DMS 273 (cell line): ENCODE data around the gene COL6A2.
"Not testable (repeated sequence)": the region's sequence is repeated elsewhere in the genome, so short reads cannot be mapped to it uniquely, and the experiment has no call there.

Source experiments
- DNase-seq: peaks from one replicate; lab custom pipeline; 2025; ENCODE audit not compliant: unreplicated experiment; lab: John Stamatoyannopoulos, UW

Gene COL6A2

DNA sequence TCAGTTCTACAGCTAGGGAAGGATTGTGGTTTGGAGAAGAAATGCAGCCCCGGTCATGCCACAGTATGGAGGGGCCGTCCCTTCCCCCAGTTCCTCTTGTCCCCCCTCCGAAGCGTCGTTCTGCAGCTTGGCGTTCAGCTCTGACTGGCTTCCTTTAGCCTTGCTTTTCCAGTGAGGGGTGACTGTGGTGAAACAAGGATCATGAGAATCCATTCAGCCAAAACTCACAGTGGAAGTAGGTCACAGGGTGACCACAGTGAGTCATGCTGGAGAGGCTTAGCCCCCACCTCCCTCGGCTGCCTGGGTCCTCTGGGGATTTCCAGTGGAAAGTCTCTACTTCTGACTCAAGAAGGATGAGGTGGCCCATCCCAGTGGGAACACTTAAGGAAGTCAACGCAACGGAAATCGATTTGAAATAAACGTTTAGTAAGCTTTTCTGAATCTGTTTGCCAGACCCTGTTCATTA is 37.3 kb upstream of the COL6A2 start:
- no peak for DNase-seq

DNA sequence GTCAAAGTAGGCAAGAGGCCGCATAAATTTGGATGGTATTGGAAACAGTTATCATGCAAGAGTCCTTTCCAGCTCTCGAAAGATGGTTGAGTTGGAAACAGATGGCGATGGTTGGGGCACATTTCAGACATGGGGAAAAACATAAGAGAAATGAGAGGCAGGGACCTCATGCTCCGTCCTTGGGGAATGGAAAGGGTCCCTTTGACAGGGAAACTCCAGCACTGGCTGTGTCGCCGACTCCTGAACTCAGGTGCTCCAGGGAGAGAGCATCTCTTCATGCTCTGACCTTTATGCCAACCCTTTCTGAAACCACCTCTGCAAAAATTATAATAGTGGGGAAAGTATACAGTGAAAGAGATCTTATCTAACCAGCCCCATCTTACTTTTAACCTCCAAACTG is 36.8 kb upstream of the COL6A2 start:
- no peak for DNase-seq

DNA sequence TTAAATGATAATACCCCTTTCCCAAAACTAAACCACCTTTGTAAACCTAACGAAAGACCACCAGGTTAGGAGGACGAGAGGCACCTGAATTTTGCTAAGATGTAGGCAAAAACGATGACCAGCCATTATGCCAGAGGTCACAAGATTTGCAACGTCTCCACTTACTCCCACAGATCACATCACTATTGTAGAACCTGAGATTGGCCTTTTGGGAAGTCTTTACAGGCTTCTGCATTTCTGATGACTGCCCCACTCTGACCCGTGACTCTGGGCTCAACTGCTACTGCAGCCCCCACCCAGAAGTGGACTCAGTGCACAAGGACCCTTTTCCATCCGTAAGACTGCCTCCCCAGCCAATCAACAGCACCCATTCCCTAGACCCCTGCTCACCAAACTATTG is 36.4 kb upstream of the COL6A2 start:
- no peak for DNase-seq

DNA sequence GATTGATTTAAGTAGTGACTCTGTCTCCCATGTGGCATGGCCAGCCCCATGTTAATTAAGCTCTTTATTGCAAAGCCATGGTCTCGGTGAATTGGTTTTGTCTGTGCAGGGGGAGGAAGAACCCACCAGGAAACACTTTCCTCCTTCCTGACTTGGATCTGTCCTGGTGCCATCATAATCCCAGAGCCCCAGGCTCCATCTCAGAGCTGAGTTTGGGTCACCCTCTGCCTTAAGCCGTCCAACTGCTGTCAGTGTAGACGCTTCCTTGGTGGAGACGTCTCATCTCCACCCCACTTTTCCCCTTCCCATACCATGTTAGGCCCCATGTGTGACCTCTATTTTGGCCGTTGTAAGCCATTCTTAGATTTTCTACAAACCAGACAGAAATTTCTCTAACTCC is 36.0 kb upstream of the COL6A2 start:
- no peak for DNase-seq

DNA sequence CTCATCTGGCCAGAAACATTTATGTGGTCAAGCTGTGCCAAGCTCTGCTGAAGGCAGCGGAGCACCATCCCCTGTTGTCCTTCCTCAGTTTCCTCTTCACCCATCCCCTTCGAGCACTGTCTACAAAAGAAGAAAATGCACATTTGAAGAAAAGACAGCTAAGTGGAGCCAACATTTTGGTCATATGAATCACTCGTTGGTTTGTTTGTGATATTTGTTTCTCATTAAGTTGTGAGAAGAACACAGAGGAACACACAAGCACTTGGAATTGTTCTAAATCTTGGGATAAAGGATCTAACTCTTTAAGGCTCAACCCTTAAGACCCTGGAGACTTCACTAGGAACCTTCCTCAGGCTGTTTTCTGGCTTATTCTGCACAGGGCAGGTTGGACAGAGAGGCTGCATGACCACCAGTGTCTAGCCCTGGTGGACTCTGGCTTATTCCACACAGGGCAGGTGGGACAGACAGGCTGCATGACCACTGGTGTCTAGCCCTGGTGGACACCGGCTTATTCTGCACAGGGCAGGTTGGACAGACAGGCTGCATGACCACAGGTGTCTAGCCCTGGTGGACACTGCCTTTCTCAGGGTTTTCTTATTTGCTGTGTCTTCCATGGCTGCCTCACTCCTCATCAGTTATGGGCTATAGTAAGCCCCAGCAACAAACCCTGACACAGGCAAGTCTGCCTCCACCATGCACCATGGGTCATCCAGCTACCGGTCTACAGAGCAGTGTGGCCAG is 35.3 kb upstream of the COL6A2 start:
- DNase-seq = no peak

DNA sequence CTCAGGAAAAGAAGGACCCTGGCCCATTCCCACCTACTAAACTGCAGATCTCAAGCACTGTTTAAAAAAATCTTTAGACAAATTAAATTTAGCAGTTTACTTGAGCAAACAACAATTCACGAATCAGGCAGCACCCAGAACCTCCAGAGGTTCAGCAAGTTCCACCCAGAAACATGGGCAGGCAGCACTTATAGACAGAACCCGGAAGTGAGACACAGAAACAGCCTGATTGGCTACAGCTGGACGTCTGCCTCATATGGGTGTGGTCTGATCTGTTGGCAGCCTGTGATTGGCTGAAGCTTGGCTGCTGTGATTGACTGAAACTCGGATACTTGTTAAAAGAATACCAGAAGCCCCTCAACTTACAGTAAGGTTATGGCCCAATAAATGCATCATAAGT is 34.7 kb upstream of the COL6A2 start:
- DNase-seq = no peak

DNA sequence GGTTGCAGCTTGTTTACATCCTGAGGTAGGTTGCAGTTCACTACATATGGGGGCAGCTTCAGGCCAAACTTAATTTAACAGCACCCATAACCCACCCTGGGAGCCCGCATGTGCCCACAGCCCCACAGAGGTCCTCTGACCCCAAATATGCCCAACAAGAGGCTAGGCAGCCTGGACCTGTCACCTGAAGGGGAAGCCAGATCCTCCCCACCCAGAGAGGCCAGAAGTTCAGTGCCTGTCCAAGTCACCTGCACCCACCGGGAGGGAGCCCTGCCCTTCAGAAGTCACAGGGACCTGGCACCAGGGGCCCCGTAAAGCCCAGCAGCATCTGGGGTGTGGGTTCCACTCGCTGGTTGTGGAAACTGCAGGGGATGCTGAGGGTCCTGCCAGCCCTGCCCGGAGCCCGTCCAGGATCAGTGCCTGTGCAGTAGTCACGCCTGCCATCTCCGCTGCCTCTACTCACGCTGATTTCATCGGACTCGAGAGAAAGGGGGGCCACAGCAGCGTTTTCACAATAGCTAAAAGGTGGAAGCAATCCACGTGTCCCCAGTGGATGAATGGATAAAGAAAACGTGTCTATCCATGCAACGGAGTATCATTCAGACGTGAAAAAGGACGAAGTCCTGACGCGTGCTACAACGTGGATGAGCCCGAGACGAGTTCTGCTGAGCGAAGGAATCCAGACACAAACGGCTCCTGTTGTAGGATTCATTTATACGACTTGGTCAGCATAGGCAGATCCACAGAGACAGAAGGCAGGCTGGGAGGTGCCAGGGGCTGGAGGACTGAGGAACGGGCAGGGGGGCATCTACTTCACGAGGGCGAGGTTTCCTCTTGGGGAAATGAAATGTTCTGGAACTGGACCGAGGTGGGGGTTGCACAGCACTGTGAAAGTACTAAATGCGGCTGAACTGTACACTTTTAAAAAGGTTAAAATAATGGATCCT is 33.9 kb upstream of the COL6A2 start:
- no peak for DNase-seq

DNA sequence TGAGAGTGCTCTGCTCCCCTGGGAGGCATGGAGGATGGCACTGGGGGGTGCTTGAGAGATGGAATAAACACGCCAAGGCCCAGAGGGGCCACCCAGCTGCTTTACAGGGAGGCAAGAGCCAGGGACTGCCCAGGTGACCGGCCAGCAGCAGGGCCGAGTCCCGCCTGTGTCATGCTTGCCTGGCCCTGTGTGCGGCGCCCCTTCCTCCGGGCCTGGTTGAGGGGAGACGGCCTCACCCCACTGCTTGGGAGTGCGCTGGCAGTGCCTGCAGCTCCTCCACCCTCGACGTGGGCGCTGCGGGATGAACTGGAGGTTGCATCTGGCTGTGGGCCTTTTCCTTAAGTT is 33.1 kb upstream of the COL6A2 start:
- DNase-seq = no peak

DNA sequence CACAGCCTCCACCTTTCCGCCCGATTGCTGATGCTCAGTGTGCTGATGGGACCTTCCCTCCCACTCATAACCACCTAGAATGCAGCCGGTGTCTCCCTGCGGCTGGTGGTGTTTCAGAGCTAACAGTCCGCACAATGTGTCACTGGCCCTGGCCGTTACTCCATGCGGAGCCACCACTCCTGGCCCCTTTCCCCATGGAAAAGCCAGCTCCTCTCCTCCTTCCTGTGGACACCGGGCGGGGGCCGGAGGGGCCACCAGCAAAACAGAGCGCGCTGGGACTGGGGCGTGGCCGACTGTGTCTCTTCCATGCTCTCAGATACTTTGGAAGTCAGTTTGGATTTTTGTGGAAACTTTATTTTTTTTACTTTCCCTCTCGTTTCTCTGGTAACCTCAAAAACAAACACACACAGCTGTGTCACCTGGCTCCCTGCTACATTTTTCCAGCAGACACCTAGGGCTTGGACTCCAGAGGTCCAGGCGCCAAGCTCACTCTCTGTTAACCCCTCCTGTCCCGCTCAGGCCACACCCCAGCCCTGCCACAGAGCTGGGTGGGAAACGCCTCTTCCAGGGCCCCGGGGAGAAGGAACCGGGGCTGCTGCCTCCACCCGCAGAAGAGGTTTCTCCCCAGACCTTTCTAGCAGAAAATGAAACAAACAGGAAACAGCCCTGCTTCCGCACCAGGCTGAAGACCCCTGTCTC is 32.5 kb upstream of the COL6A2 start:
- DNase-seq = no peak

DNA sequence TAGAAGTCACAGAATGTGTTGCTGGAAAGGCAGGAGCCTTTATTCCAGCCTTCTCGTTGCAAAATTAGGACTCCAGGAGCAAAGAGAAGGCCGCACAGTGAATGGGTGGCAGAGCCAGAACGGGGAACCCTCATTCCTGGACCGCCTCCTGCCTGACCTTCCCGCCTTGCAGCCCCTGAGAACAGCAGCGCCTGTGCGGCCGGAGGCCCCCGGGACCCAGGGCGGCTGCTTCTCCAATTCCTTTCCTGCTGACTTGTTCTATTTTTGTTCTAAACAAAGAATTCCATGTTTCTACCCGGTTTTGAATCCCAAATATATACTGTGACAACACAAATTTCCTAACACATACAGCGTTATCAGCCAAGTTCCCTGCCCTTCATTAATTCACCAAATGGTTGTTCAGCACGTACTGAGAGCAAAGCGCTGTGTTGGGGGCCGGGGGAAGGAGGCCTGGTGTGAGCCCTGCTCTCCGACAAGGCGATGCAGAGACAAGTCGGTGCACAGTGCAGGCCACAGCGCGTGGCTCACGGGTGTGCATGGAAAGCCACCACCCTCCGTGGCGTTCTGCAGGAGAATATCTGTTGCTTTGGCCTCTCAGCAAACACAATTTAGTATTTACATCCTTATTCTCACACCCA is 31.9 kb upstream of the COL6A2 start:
- DNase-seq = no peak

DNA sequence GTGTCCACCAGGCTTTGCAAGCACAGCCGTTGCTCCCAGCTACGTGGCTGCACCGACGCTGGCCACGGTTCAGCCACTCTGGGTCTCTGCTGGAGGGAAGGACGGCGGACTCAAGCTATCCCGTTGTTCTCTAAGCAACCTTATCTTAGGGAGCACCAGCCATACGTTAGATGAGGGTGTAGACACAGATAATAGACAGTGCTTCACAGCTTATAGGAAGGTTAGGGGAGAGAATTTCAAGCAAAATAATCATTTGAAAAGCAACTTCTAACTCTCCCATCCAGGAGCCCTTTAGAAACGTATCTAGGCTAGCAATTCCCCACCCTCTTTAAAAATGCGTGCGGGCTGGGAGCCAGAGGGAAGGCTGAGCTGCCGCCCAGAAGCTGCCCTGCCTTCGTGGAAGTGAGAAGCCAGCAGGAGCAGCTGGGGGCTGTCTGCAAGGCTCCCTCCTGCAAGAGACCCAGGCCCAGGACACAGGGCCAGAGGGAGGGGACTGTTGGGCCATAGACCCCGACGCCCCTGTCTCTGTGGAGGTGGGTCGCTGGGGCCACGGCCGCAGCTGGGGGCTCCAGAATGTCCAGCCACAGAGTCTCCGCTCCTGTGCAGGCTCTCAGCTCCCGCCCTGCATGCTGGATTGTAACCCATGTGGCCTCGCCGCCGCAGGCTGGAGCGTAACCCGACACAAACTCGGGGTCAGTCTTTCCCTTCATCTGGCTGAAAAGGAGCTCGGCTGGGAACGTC is 31.2 kb upstream of the COL6A2 start:
- DNase-seq = no peak

DNA sequence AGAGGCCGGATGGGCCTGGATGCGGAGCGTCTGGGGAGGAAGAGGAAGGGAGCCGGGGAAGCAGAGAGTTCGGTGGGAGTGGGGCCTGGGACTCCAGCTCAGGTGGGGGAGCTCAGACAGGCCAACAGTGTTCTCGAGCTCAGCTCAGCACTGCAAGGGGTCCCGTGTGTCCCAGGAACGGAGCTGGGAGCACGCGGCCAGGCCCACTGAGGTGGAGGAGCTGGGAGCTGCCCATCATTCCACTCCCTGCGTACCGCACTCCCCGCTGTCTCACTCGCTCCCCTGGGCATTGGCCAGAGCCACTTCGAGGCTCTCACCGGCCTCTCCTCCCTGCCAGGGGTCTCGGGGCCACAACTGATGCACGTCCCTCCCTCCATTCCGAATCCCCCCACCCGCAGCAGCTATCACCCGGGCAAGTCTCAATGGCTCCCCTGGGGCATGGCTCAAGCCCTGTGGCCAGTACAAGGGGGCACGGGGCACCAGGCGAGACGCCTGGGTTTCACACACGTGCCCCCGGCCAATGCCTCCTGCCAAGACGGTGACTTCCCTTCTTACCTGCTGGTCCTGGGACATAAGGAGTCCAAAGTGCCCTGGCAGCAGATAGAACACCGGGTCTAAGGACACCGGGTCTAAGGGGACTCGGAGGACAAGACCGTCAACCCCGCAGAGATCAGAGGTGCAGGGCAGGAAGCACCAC is 30.3 kb upstream of the COL6A2 start:
- no peak for DNase-seq

DNA sequence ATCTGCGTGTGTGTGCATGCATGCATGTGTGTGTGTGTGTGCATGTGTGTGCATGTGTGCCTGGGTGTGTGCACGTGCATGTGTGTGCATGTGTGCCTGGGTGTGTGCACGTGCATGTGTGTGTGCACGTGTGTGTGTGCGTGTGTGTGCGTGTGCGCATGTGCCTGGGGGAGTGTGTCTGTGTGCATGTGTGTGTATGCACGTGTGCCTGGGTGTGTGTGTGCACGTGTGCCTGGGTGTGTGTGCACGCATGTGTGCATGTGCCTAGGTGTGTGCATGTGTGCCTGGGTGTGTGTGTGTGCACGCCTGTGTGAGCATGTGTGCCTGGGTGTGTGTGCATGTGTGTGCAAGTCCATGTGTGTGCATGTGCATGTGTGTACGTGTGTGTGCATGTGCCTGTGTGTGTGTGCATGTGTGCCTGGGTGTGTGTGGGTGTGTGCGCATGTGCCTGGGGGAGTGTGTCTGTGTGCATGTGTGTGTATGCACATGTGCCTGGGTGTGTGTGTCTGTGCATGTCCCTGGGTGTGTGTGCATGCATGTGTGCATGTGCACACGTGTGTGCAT is 29.3 kb upstream of the COL6A2 start:
- DNase-seq = no peak

DNA sequence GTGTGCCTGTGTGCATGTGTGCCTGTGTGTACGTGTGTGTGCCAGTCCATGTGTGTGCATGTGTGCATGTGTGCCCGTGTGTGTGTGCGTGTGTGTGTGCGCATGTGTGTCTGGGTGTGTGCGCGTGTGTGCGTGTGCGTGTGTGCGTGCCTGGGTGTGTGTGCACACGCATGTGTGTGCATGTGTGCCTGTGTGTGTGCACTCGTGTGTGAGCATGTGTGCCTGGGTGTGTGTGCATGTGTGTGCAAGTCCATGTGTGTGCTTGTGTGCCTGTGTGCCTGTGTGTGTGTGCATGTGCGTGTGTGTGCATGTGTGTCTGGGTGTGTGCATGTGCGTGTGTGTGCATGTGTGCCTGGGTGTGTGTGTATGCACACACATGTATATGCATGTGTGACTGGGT is 28.7 kb upstream of the COL6A2 start:
- no peak for DNase-seq

DNA sequence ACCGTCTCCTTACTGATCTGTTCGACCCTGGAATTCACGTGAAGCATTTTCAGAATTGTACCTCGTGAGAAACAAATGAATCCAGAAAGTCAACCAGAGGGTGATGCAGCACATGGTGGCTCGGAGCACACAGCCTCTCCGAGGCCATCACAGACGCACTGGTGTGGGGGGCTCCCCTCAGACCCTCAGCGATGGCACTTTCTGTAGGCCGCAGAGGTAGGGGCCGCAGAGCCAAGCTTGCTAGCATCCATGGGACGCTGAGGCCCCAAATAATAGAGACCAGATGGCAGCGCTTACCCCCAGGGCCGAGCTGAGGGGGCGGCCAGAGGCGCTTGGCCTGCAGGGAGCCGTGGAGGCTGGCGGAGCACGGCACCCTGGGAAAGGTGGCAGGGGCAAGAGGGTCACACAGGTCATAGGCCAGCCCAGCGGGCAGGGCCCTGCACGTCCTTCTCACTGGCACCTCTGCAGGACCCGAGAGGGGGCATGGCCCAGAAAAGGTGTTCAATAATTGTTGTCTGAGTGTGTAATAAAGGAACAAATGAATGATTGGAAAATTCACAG is 28.1 kb upstream of the COL6A2 start:
- DNase-seq = no peak

DNA sequence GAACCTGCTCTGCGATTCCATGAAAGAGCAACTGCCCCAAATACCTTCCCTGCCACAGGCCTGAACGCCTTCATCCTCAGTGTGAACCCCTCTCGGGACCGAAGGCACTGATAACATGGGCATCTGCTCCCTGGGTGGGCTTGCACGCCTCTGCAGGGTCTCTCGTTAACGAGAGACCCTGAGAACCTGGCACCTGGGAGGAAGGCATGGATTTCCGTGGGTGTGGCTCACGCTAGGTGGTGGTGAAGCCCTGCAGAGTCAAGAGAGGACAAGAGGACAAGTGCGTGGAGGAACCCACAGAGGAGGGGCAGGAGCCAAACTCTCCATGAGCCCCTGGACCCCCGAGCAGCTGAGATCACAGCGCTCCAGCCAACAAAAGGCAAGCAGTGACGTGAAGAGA is 26.8 kb upstream of the COL6A2 start:
- no peak for DNase-seq

DNA sequence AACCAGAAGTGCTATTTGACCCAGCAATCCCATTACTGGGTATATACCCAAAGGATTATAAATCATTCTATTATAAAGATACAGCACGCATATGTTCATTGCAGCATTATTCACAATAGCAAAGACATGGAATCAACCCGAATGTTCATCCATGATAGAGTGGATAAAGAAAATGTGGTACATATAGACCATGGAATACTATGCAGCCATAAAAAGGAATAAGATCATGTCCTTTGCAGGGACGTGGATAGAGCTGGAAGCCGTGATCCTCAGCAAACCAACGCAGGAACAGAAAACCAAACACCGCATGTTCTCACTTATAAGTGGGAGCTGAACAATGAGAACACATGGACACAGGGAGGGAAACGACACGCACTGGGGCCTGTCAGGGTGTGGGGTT is 21.2 kb upstream of the COL6A2 start:
- DNase-seq = not testable (repeated sequence)

DNA sequence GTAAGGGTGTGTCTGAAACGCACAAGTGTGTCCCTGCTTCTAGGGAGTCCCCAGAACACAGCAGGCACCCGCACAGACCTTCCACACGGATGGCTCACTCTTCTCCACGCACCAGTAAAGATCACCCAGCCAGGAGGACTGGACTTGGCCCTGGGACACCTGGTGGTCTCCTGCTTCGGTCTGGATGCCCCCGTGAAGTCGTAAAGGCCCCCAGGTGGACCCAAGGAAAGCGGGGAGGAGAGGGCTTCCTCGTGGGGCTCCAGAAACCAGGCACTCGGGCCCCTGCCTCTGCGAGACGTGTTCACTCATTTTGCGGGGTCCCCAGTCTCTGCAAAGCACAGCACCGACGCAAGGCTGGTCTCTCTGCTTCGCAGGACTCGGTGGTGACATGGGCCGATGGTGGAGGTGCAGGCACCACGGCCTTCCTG is 20.2 kb upstream of the COL6A2 start:
- DNase-seq = no peak

DNA sequence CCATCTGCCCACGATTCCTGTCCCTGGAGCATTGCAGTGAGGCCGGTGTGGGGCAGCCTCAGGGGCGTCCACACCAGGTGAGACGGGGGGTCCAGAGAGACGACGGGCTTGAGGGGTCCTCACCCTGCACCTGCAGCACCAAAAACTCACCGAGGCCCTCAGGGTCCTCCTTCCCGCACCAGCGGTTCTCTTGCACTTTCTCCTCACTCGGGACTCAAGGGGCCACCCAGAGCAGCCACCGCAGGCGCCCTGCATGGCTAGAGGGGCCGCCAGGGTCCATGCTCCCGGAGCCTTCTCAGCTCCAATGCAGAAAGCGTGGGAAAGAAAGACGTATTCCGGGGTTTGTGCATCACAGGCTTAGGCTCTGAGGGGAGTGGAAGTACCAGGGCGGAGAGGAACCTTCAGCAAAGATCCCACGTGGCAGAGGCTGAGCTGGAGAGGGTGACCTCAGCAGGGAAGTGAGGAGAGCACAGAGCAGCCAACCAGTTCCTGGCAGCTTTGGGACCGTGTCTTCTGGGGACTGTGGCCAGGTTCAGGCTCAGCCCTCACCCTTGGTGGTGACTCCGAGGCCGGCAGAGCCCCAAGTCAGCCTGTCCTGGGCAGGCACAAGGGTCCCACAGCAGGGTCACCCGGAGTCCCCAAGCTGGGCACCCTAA is 19.5 kb upstream of the COL6A2 start:
- DNase-seq = no peak
